ENCODE data around the gene MAP2K2. TPM values are rescaled to one million over a fixed set of nuclear protein-coding genes. Genes with fewer than 3 reads are reported as not detected.

MAP2K2 gene
- total RNA-seq, 1 experiment from 2014 or later: 226 TPM

- Histone ChIP-seq H3K36me3 (replicated peaks; ENCODE audit: control insufficient read depth, insufficient read depth, low read length) (peaks cover 21% of the 10 kb centered on the region), H3K4me3 (ENCODE audit: insufficient read depth, low read depth, low read length) (no peak overlapping the region), H3K27me3 (ENCODE audit: control insufficient read depth, insufficient read depth, low read length) (no peaks in the 10 kb centered on the region)
- DNase-seq: peak; percentile 60
Observed at GRCh38 chr19:4098493-4098892, 25.4 kb downstream of the MAP2K2 start.

DNA sequence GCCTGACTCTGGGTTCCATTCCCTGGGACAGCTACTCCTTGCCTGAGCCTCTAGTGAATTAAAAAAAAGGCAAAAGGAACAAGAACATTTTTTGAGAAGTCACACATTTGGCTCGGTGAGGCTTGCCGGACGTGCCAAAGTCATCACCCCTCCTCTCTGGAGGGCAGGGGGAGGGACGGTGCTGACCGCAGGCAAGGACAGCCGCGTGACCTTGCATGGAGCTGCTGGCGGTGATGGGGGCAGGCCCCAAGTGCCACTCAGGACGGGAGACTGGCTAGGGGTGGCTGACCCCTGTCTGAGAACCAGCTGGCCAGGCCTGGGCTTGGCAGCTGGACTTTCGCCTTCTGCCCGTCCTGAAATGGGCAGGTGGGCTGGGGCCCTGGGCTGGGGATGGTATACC is 26.4 kb downstream of the MAP2K2 start:
- no peak overlapping the region for H3K4me3 ChIP-seq (ENCODE audit: insufficient read depth, low read depth, low read length)
- H3K36me3 ChIP-seq (replicated peaks; ENCODE audit: control insufficient read depth, insufficient read depth, low read length): peaks cover 23% of the 10 kb centered on the region
- no peak for DNase-seq
- H3K27me3 ChIP-seq (ENCODE audit: control insufficient read depth, insufficient read depth, low read length): no peaks in the 10 kb centered on the region

DNA sequence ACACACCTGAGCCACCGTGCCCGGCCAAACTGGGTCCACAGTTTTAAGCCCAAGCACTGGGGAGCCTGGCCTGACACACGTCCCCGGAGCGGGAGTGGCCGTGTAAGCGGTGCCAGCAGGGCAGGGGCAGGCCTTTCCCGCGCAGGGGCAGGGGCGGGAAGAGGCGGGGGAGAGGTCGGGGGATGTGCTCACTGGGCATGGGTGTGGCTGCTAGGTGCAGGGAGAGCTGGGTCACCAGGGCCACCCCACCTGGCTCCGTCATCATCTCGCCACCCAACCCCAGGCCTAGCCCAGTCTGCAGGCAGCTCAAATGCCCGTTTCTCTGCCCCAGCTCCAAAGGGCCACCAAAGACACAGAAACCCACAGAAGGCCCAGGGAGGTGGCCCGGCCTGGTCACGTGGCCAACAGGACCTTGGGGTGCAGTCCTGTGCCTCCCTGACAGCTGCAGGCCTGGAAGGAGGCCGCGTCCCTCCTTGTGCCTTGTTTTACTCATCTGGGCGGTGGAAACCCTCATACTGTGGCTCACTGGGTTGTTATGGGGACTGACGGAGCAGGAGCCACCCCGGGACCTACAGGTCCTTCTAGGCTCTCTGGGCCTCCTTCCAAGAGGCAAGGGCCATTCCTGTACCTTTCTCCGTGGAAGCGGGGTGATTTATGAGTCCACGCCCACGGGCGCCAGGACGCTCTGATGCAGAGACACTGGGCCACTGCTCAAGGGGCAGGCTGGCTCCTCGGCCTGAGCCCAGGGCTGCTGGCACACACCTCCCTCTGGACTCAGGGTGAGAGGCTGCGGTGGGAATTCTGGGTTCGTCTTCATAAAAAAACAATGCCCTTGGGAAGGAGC is 27.7 kb downstream of the MAP2K2 start:
- Histone ChIP-seq H3K4me3 (ENCODE audit: insufficient read depth, low read depth, low read length) (no peak overlapping the region), H3K36me3 (replicated peaks; ENCODE audit: control insufficient read depth, insufficient read depth, low read length) (peaks cover 16% of the 10 kb centered on the region)

DNA sequence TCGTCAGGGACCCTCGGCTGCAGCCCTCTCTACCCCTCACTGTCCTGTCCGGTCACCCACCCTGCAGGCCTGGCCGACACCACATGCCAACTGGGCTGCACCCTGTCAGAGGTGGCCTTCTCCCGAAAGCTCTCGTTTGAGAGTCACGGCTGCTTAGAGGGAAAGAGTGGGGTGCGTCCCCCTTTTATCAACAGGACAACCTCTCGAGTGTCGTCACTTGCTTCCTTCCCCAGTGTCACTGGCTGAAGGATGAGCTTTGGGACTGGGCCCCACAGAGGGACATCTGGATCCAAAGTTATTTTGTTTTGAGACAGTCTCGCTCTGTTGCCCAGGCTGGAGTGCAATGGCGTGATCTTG is 28.5 kb downstream of the MAP2K2 start:
- Histone ChIP-seq H3K36me3 (replicated peaks; ENCODE audit: control insufficient read depth, insufficient read depth, low read length) (peaks cover 13% of the 10 kb centered on the region), H3K4me3 (ENCODE audit: insufficient read depth, low read depth, low read length) (no peak overlapping the region), H3K27me3 (ENCODE audit: control insufficient read depth, insufficient read depth, low read length) (no peaks in the 10 kb centered on the region)
- DNase-seq: no peak

More for the DNA sequence above, 27.7 kb downstream of the MAP2K2 start:
- no peaks in the 10 kb centered on the region for H3K27me3 ChIP-seq (ENCODE audit: control insufficient read depth, insufficient read depth, low read length)
- no peak for DNase-seq

DNA sequence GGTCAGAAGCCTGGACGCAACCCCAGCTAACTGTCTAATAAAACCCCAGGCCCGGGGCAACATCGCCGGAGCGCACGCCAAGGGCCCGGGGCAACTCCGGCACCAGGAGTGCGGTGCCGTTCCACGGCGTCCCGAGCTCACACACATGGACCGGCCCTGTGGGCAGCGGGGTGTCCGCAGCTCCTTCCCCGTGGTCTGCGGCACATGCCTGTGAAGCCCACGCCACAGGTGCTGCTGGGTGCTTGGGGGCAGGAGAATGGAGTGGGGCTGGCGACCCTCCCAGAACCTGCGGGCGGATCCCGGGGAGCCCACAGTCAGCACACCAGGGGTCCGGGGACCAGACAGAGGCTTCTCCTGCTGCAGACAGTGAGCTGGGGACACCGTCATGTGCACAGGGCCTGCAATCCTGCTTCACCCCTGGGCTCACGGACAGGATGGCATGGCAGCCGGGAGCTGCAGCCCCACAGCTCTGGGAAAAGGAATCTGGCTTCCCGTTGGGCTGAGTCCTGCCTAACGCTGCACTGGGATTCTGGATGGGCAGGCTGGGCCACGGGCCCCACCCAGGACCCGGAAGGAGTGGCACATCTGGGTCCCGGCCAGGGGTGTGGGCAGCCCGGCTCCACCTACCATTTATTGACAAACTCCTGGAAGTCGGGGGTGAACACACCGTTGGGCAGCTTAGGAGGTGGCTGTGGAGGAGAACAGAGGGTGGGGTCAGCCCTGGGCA is 29.0 kb downstream of the MAP2K2 start:
- peaks cover 13% of the 10 kb centered on the region for H3K36me3 ChIP-seq (replicated peaks; ENCODE audit: control insufficient read depth, insufficient read depth, low read length)
- DNase-seq: no peak

GRCh38 chr19:4094291-4094690 is 29.6 kb downstream of the MAP2K2 start:
- DNase-seq: no peak
- Histone ChIP-seq H3K4me3 (ENCODE audit: insufficient read depth, low read depth, low read length) (no peak overlapping the region), H3K27me3 (ENCODE audit: control insufficient read depth, insufficient read depth, low read length) (no peaks in the 10 kb centered on the region), H3K36me3 (replicated peaks; ENCODE audit: control insufficient read depth, insufficient read depth, low read length) (peaks cover 10% of the 10 kb centered on the region)

More for the DNA sequence above, 29.0 kb downstream of the MAP2K2 start:
- Histone ChIP-seq H3K4me3 (ENCODE audit: insufficient read depth, low read depth, low read length) (no peak overlapping the region), H3K27me3 (ENCODE audit: control insufficient read depth, insufficient read depth, low read length) (no peaks in the 10 kb centered on the region)

DNA sequence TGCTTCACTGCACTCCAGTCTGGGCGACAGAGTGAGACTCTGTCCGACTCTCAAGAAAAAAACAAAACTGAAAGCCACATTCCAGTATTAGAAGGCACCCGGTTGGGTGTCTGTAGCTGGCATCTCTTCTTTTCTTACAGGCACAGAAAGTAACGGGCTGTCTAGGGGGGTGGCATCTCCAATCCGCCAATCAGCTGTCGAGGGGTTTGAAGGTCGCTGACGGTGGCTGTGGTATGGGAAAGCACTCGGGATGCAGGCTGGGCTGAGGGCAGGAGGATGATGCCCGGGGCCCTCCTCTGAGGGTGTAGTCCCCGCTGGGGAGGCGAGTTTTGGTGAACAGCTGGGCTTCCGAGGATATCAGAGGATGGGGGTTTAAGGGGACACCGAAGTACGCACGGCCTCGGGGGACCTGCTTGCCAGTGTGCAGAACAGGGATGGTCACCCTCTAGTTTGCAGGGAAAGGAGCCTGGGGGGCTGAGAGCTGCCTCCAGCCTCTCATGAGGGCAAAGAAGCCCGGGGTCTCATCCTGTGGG is 30.2 kb downstream of the MAP2K2 start:
- Histone ChIP-seq H3K4me3 (ENCODE audit: insufficient read depth, low read depth, low read length) (no peak overlapping the region), H3K27me3 (ENCODE audit: control insufficient read depth, insufficient read depth, low read length) (no peaks in the 10 kb centered on the region), H3K36me3 (replicated peaks; ENCODE audit: control insufficient read depth, insufficient read depth, low read length) (peaks cover 9% of the 10 kb centered on the region)
- DNase-seq: peak; percentile 52

GRCh38 chr19:4090356-4091220 is 33.3 kb downstream of the MAP2K2 start:
- Histone ChIP-seq H3K36me3 (replicated peaks; ENCODE audit: control insufficient read depth, insufficient read depth, low read length) (peaks cover 6% of the 10 kb centered on the region), H3K4me3 (ENCODE audit: insufficient read depth, low read depth, low read length) (no peak overlapping the region), H3K27me3 (ENCODE audit: control insufficient read depth, insufficient read depth, low read length) (no peaks in the 10 kb centered on the region)
- peak; percentile 56 for DNase-seq

- Histone ChIP-seq H3K36me3 (replicated peaks; ENCODE audit: control insufficient read depth, insufficient read depth, low read length) (peaks cover 4% of the 10 kb centered on the region), H3K27me3 (ENCODE audit: control insufficient read depth, insufficient read depth, low read length) (no peaks in the 10 kb centered on the region), H3K4me3 (ENCODE audit: insufficient read depth, low read depth, low read length) (no peak overlapping the region)
- DNase-seq: no peak
Observed at GRCh38 chr19:4089946-4090345, 34.0 kb downstream of the MAP2K2 start.

GRCh38 chr19:4089400-4089908 is 34.5 kb downstream of the MAP2K2 start:
- peak; percentile 55 for DNase-seq
- H3K36me3 ChIP-seq (replicated peaks; ENCODE audit: control insufficient read depth, insufficient read depth, low read length): peaks cover 4% of the 10 kb centered on the region
- no peaks in the 10 kb centered on the region for H3K27me3 ChIP-seq (ENCODE audit: control insufficient read depth, insufficient read depth, low read length)
- H3K4me3 ChIP-seq (ENCODE audit: insufficient read depth, low read depth, low read length): no peak overlapping the region

- peaks cover 4% of the 10 kb centered on the region for H3K36me3 ChIP-seq (replicated peaks; ENCODE audit: control insufficient read depth, insufficient read depth, low read length)
- H3K4me3 ChIP-seq (ENCODE audit: insufficient read depth, low read depth, low read length): no peak overlapping the region
- H3K27me3 ChIP-seq (ENCODE audit: control insufficient read depth, insufficient read depth, low read length): no peaks in the 10 kb centered on the region
- peak; percentile 55 for DNase-seq
Observed at GRCh38 chr19:4088975-4089374, 34.9 kb downstream of the MAP2K2 start.

DNA sequence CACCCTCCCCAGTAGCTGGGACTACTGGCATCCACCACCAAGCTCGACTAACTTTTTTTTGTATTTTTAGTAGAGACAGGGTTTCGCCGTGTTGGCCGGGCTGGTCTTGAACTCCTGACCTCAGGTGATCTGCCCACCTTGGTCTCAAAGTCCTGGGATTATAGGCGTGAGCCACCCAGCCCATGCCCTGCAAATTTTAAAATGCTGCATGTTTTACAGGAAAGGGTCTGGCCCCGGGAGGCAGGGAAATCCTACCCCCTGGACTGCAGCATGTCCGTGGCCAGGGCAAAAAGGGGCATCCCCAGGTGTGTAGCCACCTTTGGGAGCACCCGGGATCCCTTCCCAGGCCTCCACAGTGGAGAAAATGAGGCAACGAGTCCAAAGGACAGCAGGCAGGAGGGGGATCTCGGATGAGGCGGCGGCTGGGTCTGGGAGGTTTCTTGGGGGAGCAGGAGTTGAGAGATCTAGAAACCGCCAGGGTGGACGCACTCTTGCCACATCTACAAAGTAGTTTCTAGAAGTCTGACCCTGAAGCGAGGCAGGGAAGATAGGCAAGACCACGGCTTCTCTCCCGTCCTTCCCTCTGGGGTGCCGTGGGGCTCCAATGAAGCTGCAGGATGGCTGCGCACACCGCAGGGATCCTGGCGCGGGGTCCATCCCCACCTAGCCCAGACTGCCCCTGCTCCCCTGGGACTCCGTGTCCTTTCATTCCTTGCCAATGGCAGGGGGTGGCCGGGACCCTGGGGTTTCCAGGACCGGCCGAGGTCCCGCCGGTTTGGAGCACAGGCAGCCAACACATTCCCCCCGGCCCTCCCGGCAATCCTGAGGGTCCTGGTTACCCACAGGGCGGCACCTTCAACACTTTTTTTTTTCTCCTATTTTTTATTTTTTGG is 35.9 kb downstream of the MAP2K2 start:
- peaks cover under 1% of the 10 kb centered on the region for H3K36me3 ChIP-seq (replicated peaks; ENCODE audit: control insufficient read depth, insufficient read depth, low read length)
- H3K27me3 ChIP-seq (ENCODE audit: control insufficient read depth, insufficient read depth, low read length): no peaks in the 10 kb centered on the region
- no peak overlapping the region for H3K4me3 ChIP-seq (ENCODE audit: insufficient read depth, low read depth, low read length)
- DNase-seq: no peak

DNA sequence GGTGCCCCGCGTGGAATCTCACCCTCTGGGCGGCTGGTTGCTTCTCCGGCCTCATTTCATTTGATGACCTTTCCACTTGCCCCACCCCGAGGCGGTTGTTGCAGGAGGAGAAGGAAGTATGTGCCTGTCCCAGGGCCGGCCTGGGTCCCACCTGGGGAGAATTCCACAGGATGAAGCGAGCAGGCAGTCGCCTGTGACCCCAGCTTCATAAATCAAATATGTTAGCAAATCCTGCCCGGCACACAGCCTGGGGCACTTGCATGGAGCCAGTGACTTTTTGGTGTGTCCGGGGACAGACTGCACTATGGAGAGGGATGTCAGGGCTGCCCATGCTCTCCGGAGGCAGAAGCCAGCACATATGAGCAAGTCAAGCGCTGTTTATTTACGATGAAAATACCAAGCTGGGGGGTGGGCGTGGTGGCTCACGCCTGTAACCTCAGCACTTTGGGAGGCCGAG is 37.5 kb downstream of the MAP2K2 start:
- H3K4me3 ChIP-seq (ENCODE audit: insufficient read depth, low read depth, low read length): no peak overlapping the region
- no peaks in the 10 kb centered on the region for H3K27me3 ChIP-seq (ENCODE audit: control insufficient read depth, insufficient read depth, low read length)
- DNase-seq: no peak
- no peaks in the 10 kb centered on the region; the same call in 1 of the 2 replicates for H3K36me3 ChIP-seq (replicated peaks; ENCODE audit: control insufficient read depth, insufficient read depth, low read length)
